Right lobe of liver (tissue), 6 donors: ENCODE data around the gene MYOG. TPM values are rescaled to one million over a fixed set of nuclear protein-coding genes. Genes with fewer than 3 reads are reported as not detected.

Experiments
- ATAC-seq, 4 donors: fragments of 200-7000 bp; cut with Tn5 transposase; one replicate each; pipeline ENCODE4 v1.9.1; 2020; ENCODE audit warnings: mild to moderate bottlenecking in 4 of 4, moderate library complexity in 4 of 4
- DNase-seq, 3 donors: peaks; one replicate each; pipeline ENCODE4 v3.0.0-alpha.2; 2020
- H3K27ac ChIP-seq, 3 donors: fragments of 200-600 bp; one replicate each; pipeline ENCODE4 v1.8.0; 2022
- H3K27me3 ChIP-seq, 2 donors: fragments of 200-600 bp; one replicate each; pipeline ENCODE4 v1.8.0; 2022
- H3K36me3 ChIP-seq, 4 donors: fragments of 200-600 bp; sonication (generic) in 1 of 4; one replicate each; pipeline versions ENCODE4 v1.5.1 to v1.8.0; 2017 to 2022; ENCODE audit warnings: control low read depth in 1 of 4
- H3K4me1 ChIP-seq, 4 donors: fragments of 200-600 bp; sonication (generic) in 1 of 4; one replicate each; pipeline versions ENCODE4 v1.5.1 to v1.8.0; 2017 to 2022; ENCODE audit warnings: control low read depth in 1 of 4
- H3K4me3 ChIP-seq, 3 donors: fragments of 200-600 bp; one replicate each; pipeline ENCODE4 v1.8.0; 2022
- H3K9me3 ChIP-seq, 4 donors: fragments of 200-600 bp; sonication (generic) in 1 of 4; one replicate each; pipeline versions ENCODE4 v1.5.1 to v1.8.0; 2017 to 2022; ENCODE audit warnings: control low read depth in 1 of 4
- CTCF ChIP-seq, 4 donors: fragments of 200-600 bp in 3 of 4; fragments of 450-650 bp in 1 of 4; IDR thresholded peaks; one replicate each; pipeline versions ENCODE4 v1.5.1 to v1.8.0; 2016 to 2022; ENCODE audit warnings: antibody characterized with exemption in 4 of 4, mild to moderate bottlenecking in 2 of 4
- POLR2A ChIP-seq: fragments of 450-650 bp; IDR thresholded peaks from one replicate; pipeline ENCODE4 v1.6.1; 2017; ENCODE audit warnings: antibody characterized with exemption, mild to moderate bottlenecking
- WGBS: methylation state at CpG from one replicate; pipeline ENCODE4 v1.1.6; 2018; ENCODE audit warnings: low coverage, low lambda C conversion rate; ENCODE audit not compliant: insufficient coverage; ENCODE audit errors: missing lambda C conversion rate; 5-methylcytosine and 5-hydroxymethylcytosine counted together
- intact Hi-C, 2 donors: fragments of 100-400 bp; cut with DNase I; formaldehyde crosslinking; loops; one replicate each; pipeline versions ENCODE4 v1.11.2 to v1.14.1; 2022
- total RNA-seq, 6 experiments: library from RNA; depleted of rRNA in 2 of 6; stranded (reverse); fragments of >200 nt in 2 of 6; fragmentation: NEBNext Ultra II Directional in 3 of 6; extraction: Animal tissue kit (Norgen Biotek cat#: 25700) in 3 of 6; gene quantifications; one replicate each; pipeline versions ENCODE4 v1.1.0 to v1.2.4, GENCODE V29; 2016 to 2023
- donor health status: DM: no; HTN: yes; CAD: no.
- donor health status: DM: no; HTN: no; CAD: no.
- donor health status: DM: no; HTN: no; CAD: no.
- donor health status: DM: no; HTN: yes; CAD: no.
- donor health status: DM: no; HTN: yes; CAD: no.

Gene MYOG
- total RNA-seq, 6 experiments from 2014 or later, result not detected

GRCh38 chr1:203075236-203076030, 10.4 kb downstream of the MYOG start:
- intact Hi-C loops, result no loop called here
- no peak for DNase-seq
- 35% methylated on average over 7 of the region's 56 CpGs for WGBS
- H3K4me3 ChIP-seq, result peak overlapping the region in 2 of 3 donors; percentile 12 to 38
- no peak for TF ChIP-seq CTCF (IDR thresholded peaks at IDR 0.05)
- no peak for TF ChIP-seq POLR2A
- H3K4me1 ChIP-seq, result peaks cover 0 to 4% (median 0%) of the 10 kb centered on the region in 4 donors
- no peak overlapping the region for H3K27ac ChIP-seq
- peak; percentile 27 to 36 (median 29) for ATAC-seq
- H3K27me3 ChIP-seq, result no peaks in the 10 kb centered on the region
- H3K36me3 ChIP-seq, result no peaks in the 10 kb centered on the region
- H3K9me3 ChIP-seq, result no peaks in the 10 kb centered on the region

- no peaks in the 10 kb centered on the region for H3K9me3 ChIP-seq
- intact Hi-C loops, result no loop called here
- DNase-seq (no peak), ATAC-seq (no peak)
- peaks cover 0 to 4% (median 0%) of the 10 kb centered on the region in 4 donors for H3K4me1 ChIP-seq
- no peak overlapping the region for H3K27ac ChIP-seq
- H3K36me3 ChIP-seq, result no peaks in the 10 kb centered on the region
- H3K4me3 ChIP-seq, result no peak overlapping the region
- H3K27me3 ChIP-seq, result no peaks in the 10 kb centered on the region
- TF ChIP-seq CTCF (IDR thresholded peaks at IDR 0.05) (no peak), POLR2A (no peak)
Observed at GRCh38 chr1:203074610-203075009, 11.2 kb downstream of the MYOG start.

GRCh38 chr1:203073469-203073868, 12.3 kb downstream of the MYOG start:
- Histone ChIP-seq H3K9me3 (no peaks in the 10 kb centered on the region), H3K27ac (no peak overlapping the region), H3K36me3 (no peaks in the 10 kb centered on the region), H3K4me1 (peaks cover 0 to 4% (median 0%) of the 10 kb centered on the region in 4 donors), H3K27me3 (no peaks in the 10 kb centered on the region), H3K4me3 (no peak overlapping the region)
- intact Hi-C loops, result no loop called here
- TF ChIP-seq POLR2A, result no peak
- no peak for TF ChIP-seq CTCF (IDR thresholded peaks at IDR 0.05)
- ATAC-seq (no peak), DNase-seq (no peak)
- 87% methylated on average over 2 of the region's 2 CpGs for WGBS

GRCh38 chr1:203072911-203073310, 12.9 kb downstream of the MYOG start:
- ATAC-seq (no peak), DNase-seq (no peak)
- Histone ChIP-seq H3K36me3 (no peaks in the 10 kb centered on the region), H3K4me3 (no peak overlapping the region), H3K27ac (no peak overlapping the region), H3K9me3 (no peaks in the 10 kb centered on the region), H3K27me3 (no peaks in the 10 kb centered on the region), H3K4me1 (peaks cover 0 to 4% (median 0%) of the 10 kb centered on the region in 4 donors)
- intact Hi-C loops, result no loop called here
- 67% methylated on average over 3 of the region's 3 CpGs for WGBS
- no peak for TF ChIP-seq POLR2A
- TF ChIP-seq CTCF (IDR thresholded peaks at IDR 0.05), result no peak
